GM18508 (cell line): ENCODE measurements around the gene PPIP5K2.
A peak's percentile ranks its signal among the peaks of the same experiment; 100 is the strongest.

Experiments used
- ATAC-seq: cut with Tn5 transposase; IDR thresholded peaks from one replicate; pipeline ENCODE4 v1.9.1; 2021; ENCODE audit warnings: moderate number of reproducible peaks; ENCODE audit not compliant: insufficient read depth, unreplicated experiment

PPIP5K2 gene

DNA sequence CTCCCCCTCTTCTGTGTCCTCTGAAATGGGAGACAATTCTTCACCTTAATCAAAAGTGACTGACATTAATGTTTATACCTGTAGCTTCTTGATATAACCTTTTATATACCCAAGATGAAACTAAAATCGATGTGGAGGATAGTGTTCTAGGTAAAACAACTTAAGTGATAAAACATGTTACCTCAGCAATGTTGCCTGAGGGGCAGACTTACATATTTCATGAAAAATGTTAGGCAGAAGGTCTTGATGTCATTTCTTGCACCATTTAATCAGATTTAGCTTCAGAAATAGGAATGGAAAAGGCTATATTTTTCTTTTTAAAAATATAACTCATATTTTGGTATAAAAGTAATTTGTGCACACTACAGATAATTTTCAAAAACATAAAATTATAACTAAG is 115.8 kb downstream of the PPIP5K2 start:
- no peak for ATAC-seq

DNA sequence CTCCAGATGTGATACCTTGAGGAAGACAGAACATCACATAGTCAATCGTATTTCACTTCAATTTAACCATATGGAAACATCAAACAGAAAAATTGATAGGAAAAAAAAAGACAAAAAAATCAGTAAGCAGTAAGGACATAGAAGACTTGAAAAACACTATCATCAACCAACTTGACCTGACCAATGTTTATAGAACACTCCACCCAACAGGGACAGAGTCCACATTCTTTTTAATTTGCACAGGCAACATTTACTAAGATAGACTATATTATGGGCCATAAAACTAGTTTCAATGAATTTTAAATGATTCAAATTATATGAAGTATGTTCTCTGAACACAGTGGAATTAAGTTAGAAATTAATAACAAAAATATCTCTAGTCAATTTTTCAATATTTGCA is 117.7 kb downstream of the PPIP5K2 start:
- ATAC-seq, result no peak

DNA sequence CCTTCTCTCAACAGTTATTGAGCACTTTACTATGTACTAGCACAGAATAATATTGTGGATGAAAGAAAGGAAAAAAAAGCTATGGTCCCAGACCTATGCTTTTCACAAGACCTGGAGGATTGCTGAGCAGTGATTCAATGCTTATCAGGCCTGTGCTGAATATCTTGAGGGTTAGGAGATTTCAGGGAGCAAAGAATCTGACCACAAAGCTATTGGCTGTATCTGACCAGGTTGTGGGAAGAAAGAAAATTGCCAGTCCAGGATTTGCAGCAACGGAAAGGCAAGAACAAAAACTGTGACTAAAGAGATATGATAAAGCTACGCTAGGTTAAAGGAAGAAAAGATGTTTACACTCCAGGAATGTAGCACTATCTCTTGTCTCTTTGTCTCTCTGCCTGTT is 123.6 kb downstream of the PPIP5K2 start:
- no peak for ATAC-seq

DNA sequence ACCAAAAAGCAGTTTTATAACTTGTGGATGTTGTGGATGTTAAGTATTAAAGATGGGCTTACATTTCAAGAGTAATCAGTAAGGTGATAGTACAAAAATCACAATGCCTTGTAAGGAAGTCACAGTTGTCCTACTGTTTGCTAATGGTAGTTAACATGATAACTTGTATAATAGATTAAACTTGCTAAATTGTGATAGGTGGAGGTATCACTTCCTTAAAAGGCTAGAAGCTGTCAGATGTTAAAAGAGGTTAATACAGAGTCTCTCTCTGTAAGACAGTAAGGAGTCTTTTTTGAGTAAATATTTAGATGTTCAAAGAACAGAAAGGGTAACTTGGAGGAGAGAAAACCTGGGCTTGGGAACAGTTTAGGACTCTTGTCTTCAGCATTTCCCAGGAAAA is 124.3 kb downstream of the PPIP5K2 start:
- ATAC-seq, result no peak

DNA sequence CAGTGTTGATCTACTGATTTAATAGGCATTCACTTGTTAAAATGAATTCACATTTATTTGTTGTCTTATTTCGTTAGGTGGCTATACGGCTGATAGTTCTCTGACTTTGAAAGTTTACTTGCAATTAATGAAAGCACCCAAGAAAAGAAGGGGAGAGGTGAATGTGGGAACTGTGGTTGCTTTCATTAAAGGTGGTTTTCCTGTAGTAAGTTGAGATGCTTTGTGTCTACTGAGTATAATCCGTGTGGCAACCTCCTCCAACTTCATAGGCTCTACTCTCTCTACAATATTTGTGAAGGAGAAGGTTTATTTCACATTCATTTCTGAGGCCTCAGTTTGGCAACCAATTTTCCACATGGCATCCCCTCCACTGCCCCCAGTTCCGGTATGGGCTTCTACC is 125.7 kb downstream of the PPIP5K2 start:
- no peak for ATAC-seq

DNA sequence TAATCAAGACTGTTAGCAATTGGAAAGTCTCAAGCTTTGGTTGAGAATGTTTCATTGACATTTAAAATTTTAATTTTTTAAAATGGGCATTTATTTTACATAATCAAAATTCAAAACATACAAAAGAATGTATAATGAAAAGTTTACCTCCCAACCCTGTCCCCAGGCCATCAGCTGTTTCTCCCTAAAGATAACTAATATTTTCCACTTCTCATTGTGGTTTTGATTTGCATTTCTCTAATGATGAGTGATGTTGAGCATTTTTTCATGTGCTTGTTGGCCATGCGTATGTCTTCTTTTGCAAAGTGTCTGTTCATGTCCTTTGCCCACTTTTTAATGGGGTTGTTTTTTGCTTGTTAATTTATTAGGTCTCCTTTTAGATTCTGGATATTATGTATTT is 127.0 kb downstream of the PPIP5K2 start:
- ATAC-seq, result no peak

DNA sequence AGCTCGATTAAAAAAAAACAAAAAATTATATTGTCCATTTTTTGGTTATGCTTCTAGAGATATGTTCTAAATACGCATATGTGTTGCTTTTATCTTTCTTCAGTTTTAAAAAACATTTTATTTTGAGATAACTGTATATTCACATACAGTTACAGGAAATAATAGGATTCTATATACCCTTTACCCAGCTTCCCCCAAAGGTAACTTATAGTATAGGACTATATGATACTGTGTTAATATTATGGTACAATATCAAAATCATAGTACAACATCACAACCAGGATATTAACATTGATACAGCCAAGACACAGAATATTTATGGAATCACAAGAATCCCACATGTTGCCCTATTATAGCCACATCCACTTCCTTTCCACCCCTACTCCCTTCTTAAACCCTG is 129.0 kb downstream of the PPIP5K2 start:
- ATAC-seq, result no peak

DNA sequence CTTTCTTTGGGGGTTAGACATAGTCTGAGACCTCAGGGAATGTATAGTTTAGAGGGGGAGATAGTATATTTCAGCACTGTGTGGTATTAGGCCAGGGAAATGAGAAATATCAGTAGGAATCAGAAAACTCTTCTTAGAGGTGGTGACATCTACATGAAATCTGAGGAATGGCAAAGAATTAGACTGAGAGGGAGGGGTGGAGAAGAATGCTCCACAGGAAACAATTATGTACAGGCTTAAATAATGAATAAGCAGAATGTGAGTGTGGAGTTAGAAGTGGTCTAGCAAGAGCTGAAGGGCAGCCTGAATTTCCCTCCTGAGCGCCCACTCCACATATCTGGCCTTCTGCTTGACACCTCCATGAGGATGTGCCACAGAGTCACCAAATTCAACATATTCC is 134.8 kb downstream of the PPIP5K2 start:
- no peak for ATAC-seq

DNA sequence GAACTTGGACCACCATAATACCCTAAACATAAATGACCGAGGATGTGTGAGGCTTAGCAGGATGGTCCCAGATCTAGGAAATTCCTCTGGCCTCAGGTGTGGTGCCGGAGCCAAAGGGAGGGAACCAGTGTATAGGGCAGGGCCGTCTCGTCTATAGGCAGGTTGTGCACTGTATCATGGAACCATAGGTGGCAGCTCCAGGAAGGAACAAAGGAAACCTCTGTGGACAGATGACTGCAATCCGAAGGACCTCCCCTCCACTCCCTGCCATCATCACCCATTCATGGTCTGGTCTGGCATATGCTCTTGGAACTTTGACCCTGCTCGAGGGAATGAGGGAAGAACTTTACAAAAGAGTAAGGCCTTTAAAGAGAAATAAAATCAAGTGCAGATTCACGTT is 135.6 kb downstream of the PPIP5K2 start:
- no peak for ATAC-seq

DNA sequence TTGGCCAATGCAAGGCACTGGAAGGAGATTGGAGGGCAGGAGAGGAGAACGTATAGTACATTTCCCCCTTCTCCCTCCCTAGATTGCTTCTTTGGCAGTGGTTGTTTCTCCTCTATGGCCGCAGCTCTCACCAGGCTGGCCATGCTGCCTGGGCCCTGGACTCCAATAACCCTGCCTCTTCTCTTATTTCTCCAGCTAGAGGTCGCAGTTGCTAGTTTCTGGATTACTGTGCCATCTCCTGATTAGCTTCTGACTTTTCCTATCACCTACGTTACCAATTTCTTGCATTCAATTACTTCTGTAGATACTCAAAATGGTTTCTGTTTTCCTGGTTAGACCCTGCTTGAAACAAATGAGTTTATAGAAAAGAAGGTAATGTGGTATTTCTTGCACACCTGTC is 136.1 kb downstream of the PPIP5K2 start:
- no peak for ATAC-seq

DNA sequence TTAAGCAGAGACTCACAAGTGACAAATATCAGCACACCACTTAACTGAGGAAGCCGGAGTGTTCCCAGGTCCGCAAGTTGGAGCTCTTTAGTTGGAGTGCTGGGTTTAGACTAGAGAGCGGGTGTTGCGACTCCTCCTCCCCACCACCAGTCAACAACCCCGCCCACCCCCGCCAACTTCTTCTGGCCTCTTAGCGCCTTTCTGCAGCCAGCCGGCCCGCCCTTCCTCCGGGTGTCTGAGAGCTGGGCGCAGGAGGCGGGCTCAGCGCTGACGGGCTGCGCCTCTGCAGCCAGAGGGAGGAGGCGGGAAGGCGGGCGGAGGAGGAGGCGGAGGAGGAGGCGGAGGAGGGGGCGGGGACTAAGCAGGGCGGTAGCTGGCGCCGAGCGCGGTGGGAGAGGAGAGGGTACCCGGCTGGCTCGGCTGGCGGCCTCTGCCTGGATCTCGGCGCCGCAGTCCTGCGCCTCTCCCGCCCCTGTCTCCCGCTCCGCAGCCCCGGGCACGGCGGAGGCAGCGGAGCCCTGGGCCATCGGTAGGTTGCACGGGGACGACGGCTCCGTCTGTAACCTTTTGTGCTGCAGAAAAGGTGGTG is 138.4 kb downstream of the PPIP5K2 start, which contains the start of gene MACIR:
Gene MACIR (plus strand): TSS at position 396 of the 589 bp plus-strand sequence. CDS start 17,157 bp downstream, outside the sequence.
- ATAC-seq, result peak; percentile 44

DNA sequence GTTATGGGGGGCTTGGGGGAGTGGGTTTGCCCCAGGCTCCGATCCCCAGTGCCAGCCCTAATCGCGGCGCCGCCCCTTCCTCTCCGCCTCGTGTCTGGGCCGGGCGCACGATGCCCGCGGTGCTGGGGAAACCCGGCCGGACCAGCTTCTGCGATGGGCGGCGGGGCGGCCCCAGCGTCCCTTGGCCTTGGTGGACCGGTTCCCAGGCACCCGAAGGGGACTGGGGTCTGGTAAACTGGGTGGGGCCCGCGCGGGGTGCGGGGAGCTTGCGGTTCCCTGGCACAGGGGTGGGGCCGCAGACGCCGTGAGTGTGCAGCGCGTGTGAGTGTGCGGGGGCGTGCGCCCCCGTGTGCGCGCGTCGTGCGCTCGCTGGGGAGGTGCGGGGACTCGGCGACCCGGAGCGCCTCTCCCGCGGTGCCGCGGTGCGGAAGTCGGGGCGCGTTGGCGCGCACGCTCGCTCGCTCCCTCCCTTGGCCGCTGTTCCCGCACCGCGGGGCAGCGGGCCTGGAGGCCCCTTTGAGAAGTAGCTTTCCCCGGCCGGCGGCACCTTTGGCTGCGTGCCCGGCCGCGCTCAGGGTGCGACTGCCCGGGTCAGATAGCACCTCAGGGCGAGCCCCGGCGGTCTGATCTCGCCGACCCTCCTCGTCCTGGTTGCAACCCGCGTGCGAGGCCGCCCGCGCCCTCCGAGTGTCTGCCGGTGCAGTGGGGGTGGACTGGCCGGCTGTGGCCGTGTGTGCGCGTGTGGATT is 139.0 kb downstream of the PPIP5K2 start:
- ATAC-seq, result peak; percentile 22

DNA sequence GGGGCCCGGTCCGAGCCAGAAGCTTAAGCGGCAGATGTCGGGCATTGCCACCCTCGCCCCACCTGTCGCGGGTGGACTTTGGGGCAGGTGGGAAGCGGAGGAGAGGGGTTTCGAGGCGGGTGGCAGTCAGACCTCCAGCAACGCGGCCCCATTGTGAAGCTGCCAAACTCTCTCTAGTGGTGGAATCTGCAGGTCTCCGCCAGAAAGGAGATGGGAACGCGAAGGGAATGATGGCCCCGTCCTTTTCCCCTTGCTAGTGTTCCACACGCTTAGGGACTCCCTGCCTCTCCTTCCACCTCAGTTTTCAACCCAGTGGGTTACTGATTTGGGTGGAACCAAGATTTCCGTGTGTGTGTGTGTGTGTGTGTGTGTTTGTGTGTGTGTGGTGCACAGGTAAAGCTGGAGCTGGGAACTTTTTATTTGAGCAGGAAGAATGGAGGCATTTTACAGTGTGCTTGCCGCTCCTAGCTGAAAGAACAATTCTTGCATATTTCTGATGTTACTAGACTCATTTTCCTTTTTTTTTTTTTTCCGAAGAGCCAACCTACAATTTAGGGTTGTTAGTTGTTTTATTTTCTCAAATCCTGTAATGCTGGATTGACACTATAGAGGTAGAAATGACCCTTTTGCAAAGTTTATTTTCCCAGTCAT is 139.7 kb downstream of the PPIP5K2 start:
- ATAC-seq, result no peak

DNA sequence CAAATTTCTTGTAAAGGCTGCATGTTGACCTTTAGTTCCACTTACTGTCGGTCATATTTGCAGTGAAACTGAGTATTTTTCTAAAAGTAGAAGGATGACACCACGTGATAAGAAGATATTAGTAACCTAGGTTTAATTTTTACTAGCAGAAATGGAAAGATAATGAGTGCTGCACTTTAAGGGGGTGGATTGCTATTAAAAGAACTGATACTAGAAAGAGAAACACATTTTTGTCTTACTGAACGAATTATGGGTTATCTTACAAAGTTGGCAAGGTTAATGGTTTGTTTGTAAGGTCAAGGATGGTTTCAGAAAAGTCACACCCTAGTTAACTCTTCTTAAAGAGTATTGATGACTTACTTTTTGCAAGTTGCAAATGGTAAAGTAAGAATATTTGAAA is 140.8 kb downstream of the PPIP5K2 start:
- peak; percentile 44 for ATAC-seq
